Measurements from ENCODE around the gene MISP. TPM values are rescaled to one million over a fixed set of nuclear protein-coding genes. Genes with fewer than 3 reads are reported as not detected.
A peak's percentile ranks its signal among the peaks of the same experiment; 100 is the strongest.

MISP gene
- total and polyA plus RNA-seq, 9 donors: 0.08 to 44.0 (median 0.55) TPM

DNA sequence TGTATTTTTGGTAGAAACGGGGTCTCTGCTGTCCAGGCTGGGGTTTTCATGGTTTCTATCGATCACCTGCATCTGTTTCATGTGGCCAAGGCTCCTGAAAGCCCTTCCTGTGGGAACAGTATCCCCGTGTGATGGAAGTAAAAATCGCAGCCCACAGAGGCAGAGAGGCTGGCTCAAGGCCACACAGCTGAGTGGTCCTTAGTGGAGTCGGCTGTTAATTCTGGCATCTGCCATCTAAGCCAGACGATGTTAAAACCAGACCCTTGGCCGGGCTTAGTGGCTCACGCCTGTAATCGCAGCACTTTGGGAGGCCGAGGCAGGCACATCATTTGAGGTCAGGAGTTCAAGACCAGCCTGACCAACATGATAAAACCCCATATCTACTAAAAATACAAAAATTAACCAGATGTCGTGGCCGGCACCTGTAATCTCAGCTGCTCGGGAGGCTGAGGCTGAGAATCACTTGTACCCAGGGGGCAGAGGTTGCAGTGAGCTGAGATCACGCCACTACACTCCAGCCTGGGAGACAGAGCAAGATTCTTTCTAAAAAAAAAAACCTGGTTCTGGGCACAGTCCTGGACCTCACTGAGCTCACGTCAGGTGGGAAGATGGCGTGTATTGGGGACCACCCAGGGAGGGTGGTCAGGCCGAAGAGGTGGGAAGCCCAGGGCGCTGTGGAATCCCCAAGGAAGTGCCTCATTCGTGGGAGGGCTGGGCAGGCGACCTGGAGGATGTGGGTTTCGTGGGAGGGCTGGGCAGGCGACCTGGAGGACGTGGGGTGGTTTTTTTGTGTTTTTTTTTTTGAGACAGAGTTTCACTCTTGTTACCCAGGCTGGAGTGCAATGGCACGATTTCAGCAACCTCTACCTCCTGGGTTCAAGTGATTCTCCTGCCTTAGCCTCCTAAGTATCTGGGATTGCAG, 18.5 kb upstream of the MISP start:
- Histone ChIP-seq H3K4me1 (ENCODE audit: insufficient read depth) (no peaks in the 10 kb centered on the region), H3K9me3 (no peaks in the 10 kb centered on the region), H3K4me3 (no peak overlapping the region), H3K27ac (no peak overlapping the region), H3K36me3 (no peaks in the 10 kb centered on the region), H3K27me3 (no peaks in the 10 kb centered on the region)
- TF ChIP-seq, protein P1, sequence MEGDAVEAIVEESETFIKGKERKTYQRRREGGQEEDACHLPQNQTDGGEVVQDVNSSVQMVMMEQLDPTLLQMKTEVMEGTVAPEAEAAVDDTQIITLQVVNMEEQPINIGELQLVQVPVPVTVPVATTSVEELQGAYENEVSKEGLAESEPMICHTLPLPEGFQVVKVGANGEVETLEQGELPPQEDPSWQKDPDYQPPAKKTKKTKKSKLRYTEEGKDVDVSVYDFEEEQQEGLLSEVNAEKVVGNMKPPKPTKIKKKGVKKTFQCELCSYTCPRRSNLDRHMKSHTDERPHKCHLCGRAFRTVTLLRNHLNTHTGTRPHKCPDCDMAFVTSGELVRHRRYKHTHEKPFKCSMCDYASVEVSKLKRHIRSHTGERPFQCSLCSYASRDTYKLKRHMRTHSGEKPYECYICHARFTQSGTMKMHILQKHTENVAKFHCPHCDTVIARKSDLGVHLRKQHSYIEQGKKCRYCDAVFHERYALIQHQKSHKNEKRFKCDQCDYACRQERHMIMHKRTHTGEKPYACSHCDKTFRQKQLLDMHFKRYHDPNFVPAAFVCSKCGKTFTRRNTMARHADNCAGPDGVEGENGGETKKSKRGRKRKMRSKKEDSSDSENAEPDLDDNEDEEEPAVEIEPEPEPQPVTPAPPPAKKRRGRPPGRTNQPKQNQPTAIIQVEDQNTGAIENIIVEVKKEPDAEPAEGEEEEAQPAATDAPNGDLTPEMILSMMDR (IDR thresholded peaks at IDR 0.05): no peak
- TF ChIP-seq POLR2A (IDR thresholded peaks at IDR 0.05) (no peak), EP300 (IDR thresholded peaks at IDR 0.05) (no peak)
- DNase-seq: no peak
- intact Hi-C loops (cut with DNase I): loop anchor here in 2 of 4 donors (5.0 kb wide), 2 partner anchors 65 to 70 kb away; partner anchors contain the start of gene RNF126 (in 1 of the 2)
- 69 to 74% (median 72%) methylated on average over 24 of the region's 24 CpGs for WGBS, 3 donors

DNA sequence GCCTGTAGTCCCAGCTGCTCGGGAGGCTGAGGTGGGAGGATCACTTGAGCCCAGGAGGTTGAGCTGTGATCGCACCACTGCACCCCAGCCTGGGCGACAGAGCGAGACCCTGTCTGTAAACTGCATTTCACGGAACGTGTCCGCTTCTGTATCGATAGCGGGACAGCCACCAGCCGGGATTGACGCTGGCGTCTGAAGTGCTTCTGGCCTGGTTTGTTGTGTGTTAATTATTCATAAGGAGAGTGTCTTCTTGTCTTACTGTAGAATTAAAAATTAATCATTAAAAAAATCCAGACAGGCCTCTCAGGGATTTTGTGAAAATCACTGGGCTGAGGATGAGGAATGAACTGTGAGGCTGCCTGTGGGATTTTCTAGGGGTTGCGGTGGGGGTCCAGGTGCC, 16.2 kb upstream of the MISP start:
- H3K27ac ChIP-seq: no peak overlapping the region
- no peak overlapping the region for H3K4me3 ChIP-seq
- intact Hi-C loops (cut with DNase I): loop anchor here in 2 of 4 donors (5.0 kb wide), 2 partner anchors 67 to 72 kb away; partner anchors contain the start of gene RNF126 (in 1 of the 2)
- WGBS, 3 donors: 87 to 94% (median 92%) methylated on average over 13 of the region's 13 CpGs
- TF ChIP-seq POLR2A (IDR thresholded peaks at IDR 0.05) (no peak), EP300 (IDR thresholded peaks at IDR 0.05) (no peak)
- TF ChIP-seq, protein P1 (IDR thresholded peaks at IDR 0.05): no peak
- no peaks in the 10 kb centered on the region for H3K36me3 ChIP-seq
- H3K27me3 ChIP-seq: no peaks in the 10 kb centered on the region
- no peaks in the 10 kb centered on the region for H3K4me1 ChIP-seq (ENCODE audit: insufficient read depth)
- no peak for DNase-seq
- H3K9me3 ChIP-seq: no peaks in the 10 kb centered on the region

DNA sequence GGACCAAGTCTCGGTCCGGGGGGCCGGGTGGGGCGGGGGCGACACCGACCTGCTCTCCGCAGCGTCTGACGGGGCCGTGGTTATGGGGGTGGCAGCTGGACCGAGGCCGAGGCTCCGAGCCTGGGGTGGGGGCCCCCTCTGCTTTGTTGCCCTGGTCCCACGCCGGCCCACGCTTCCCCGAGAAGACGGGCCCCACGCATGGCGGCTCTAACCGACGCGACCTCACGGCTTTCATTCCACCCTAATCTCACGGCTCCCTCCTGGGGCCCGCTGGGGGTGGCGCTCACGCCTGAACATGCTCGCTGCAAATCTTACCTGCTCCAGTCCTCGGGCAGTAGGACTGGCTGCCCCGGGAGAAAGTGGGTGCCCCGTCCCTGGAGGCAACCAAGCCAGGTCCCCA, 14.8 kb upstream of the MISP start:
- Histone ChIP-seq H3K27ac (no peak overlapping the region), H3K9me3 (no peaks in the 10 kb centered on the region), H3K36me3 (no peaks in the 10 kb centered on the region), H3K27me3 (no peaks in the 10 kb centered on the region), H3K4me3 (no peak overlapping the region), H3K4me1 (ENCODE audit: insufficient read depth) (no peaks in the 10 kb centered on the region)
- TF ChIP-seq EP300 (IDR thresholded peaks at IDR 0.05): no peak
- TF ChIP-seq, protein P1 (IDR thresholded peaks at IDR 0.05): no peak
- no peak for TF ChIP-seq POLR2A (IDR thresholded peaks at IDR 0.05)
- 84 to 86% (median 86%) methylated on average over 31 to 32 of the region's 32 CpGs for WGBS, 3 donors
- peak in 2 of 5 donors; percentile 10 to 30 for DNase-seq
- intact Hi-C loops (cut with DNase I): loop anchor here in 2 of 4 donors (2.0 kb wide), 1 partner anchor 71 kb away; no protein-coding TSS in a partner anchor

DNA sequence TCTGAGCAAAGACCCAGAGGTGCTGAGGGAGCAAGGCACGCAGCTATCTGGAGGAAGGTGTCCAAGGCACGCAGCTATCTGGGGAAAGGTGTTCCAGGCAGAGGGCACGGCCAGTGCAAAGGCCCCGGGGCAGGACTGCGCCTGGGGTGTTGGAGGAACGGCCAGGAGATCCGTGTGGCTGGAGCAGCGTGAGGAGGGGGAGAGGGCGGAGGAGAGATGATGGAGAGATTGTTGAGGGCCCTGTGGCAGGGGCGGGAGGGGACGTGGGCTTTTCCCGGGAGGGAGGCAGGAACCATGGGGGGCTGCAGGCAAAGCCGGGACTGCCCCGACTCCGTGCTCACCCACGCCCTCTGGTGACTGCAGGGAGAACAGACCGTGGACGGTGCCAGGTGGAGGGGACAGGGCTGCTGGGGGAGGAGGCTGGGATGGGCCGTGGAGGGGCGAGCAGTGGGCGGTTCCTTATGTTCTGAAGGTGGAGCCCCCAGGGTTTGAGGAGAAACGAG, 13.3 kb upstream of the MISP start:
- Histone ChIP-seq H3K27me3 (no peaks in the 10 kb centered on the region), H3K9me3 (no peaks in the 10 kb centered on the region), H3K4me3 (no peak overlapping the region), H3K36me3 (no peaks in the 10 kb centered on the region), H3K4me1 (ENCODE audit: insufficient read depth) (no peaks in the 10 kb centered on the region), H3K27ac (no peak overlapping the region)
- peak in 4 of 5 donors; percentile 34 to 74 (median 56) for DNase-seq
- 36 to 51% (median 42%) methylated on average over 21 to 22 of the region's 22 CpGs for WGBS, 3 donors
- TF ChIP-seq, protein P1 (IDR thresholded peaks at IDR 0.05): peak in 1 of 3 donors; percentile 17
- TF ChIP-seq POLR2A (IDR thresholded peaks at IDR 0.05): no peak
- intact Hi-C loops (cut with DNase I): loop anchor here in 2 of 4 donors (2.0 kb wide), 1 partner anchor 73 kb away; no protein-coding TSS in a partner anchor
